IgD-negative memory B cell (primary cell): Measurements from ENCODE around the gene PTCD2. TPM values are rescaled to one million over a fixed set of nuclear protein-coding genes. Genes with fewer than 3 reads are reported as not detected.
"Not testable (repeated sequence)": the region's sequence is repeated elsewhere in the genome, so short reads cannot be mapped to it uniquely, and the experiment has no call there.

ENCODE experiments used
- H3K27ac Mint-ChIP-seq, 3 donors: one replicate each; pipeline ENCODE4 v1.8.0; 2020 to 2022; ENCODE audit warnings: mild to moderate bottlenecking in 3 of 3, mixed read lengths in 3 of 3, moderate library complexity in 1 of 3
- H3K27me3 Mint-ChIP-seq: one replicate; pipeline ENCODE4 v1.8.0; 2021; ENCODE audit warnings: mixed read lengths
- H3K36me3 Mint-ChIP-seq: one replicate; pipeline ENCODE4 v1.8.0; 2020; ENCODE audit warnings: mild to moderate bottlenecking, mixed read lengths
- H3K4me1 Mint-ChIP-seq, 3 donors: one replicate each; pipeline ENCODE4 v1.8.0; 2020 to 2022; ENCODE audit warnings: mixed read lengths in 3 of 3, mild to moderate bottlenecking in 1 of 3
- H3K4me3 Mint-ChIP-seq, 4 donors: one replicate each; pipeline ENCODE4 v1.8.0; 2020 to 2022; ENCODE audit warnings: mild to moderate bottlenecking in 4 of 4, mixed read lengths in 4 of 4, moderate library complexity in 3 of 4
- H3K9me3 Mint-ChIP-seq, 3 donors: one replicate each; pipeline ENCODE4 v1.8.0; 2020 to 2021; ENCODE audit warnings: mixed read lengths in 3 of 3, mild to moderate bottlenecking in 1 of 3
- polyA plus RNA-seq: library from polyadenylated mRNA; unstranded; fragments of 300-500 nt; fragmentation: Illumina TruSeq; gene quantifications from one replicate; pipeline ENCODE4 v1.2.3, GENCODE V29; 2021

Gene PTCD2
- polyA plus RNA-seq, 1 donor from 2014 or later, result 2.4 TPM

DNA sequence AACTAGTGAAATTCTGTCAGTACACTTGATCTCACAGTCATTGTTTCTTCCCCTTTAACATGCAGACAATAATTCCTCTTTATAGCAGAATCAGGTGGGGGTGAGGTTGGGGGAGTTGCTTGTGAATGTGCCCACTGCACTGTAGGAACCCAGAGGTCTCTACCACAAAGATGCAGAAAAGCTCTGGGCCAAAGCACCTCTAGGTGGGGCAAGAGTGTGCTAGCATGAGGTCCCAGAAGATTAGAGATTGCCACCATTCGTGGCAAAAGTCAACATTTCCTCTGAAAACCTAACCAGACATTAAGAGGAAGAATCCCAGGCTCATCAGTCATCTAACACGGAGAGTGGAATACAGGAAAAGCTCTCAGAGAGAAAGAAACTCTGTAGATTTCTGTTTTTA lies 74.5 kb downstream of the PTCD2 start:
- Mint-ChIP-seq H3K9me3 (peaks cover 0 to 3% (median 0%) of the 10 kb centered on the region in 3 donors), H3K27ac (no peak overlapping the region), H3K4me1 (peaks cover 0 to 4% (median 3%) of the 10 kb centered on the region in 3 donors), H3K4me3 (no peak overlapping the region), H3K27me3 (peaks cover 8% of the 10 kb centered on the region), H3K36me3 (no peaks in the 10 kb centered on the region)

DNA sequence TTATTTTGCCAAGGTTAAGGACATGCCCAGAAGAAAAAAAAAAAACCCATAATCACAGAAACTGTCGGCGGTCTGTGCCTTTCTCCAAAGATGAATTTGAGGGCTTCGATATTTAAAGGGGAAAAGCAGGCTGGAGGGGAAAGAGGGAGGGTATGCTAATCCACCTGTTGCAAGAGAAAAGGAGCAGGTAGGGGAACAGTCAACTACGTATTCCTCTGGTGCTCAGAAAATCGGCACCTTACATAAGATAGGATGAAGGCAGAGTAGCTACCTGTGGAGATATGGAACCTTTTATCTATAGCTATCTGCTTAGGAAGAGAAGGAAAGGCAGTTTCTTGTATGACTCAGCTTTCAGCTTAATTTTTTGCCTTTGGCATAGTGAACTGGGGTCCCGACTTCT lies 77.7 kb downstream of the PTCD2 start:
- Mint-ChIP-seq H3K36me3 (no peaks in the 10 kb centered on the region), H3K27ac (no peak overlapping the region), H3K9me3 (peaks cover 4 to 5% (median 5%) of the 10 kb centered on the region in 3 donors), H3K27me3 (peaks cover 2% of the 10 kb centered on the region), H3K4me1 (peaks cover 0 to 4% (median 3%) of the 10 kb centered on the region in 3 donors), H3K4me3 (no peak overlapping the region)

DNA sequence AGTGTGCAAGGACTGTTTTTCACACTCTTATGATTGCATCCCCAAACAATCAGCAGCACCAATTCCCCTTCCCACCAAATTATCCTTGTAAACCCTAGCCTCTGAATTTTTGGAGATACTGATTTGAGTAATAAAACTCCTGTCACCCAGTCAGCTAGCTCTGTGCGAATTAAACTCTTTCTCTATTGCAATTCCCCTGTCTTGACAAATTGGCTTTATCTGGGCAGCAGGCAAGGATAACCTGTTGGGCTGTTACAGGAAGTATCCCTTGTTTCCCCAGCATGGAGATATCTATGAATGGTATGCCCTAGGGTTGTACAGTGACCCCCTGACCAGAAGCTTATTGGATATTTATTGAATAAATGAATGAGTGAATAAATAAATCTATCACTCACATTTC lies 80.8 kb downstream of the PTCD2 start:
- Mint-ChIP-seq H3K9me3 (peaks cover 4 to 5% (median 5%) of the 10 kb centered on the region in 3 donors), H3K36me3 (no peaks in the 10 kb centered on the region), H3K27me3 (peaks cover 9% of the 10 kb centered on the region), H3K4me1 (peaks cover 0 to 4% (median 3%) of the 10 kb centered on the region in 3 donors), H3K27ac (no peak overlapping the region), H3K4me3 (no peak overlapping the region)

- H3K27ac Mint-ChIP-seq, result no peak overlapping the region
- H3K27me3 Mint-ChIP-seq, result peaks cover 9% of the 10 kb centered on the region
- peak overlapping the region in 1 of 4 donors; percentile 9 for H3K4me3 Mint-ChIP-seq
- peaks cover 0 to 4% (median 3%) of the 10 kb centered on the region in 3 donors for H3K4me1 Mint-ChIP-seq
- H3K36me3 Mint-ChIP-seq, result no peaks in the 10 kb centered on the region
- H3K9me3 Mint-ChIP-seq, result peaks cover 4 to 5% (median 5%) of the 10 kb centered on the region in 3 donors
These were observed 82.3 kb downstream of the PTCD2 start for GRCh38 chr5:72402381-72402890.

DNA sequence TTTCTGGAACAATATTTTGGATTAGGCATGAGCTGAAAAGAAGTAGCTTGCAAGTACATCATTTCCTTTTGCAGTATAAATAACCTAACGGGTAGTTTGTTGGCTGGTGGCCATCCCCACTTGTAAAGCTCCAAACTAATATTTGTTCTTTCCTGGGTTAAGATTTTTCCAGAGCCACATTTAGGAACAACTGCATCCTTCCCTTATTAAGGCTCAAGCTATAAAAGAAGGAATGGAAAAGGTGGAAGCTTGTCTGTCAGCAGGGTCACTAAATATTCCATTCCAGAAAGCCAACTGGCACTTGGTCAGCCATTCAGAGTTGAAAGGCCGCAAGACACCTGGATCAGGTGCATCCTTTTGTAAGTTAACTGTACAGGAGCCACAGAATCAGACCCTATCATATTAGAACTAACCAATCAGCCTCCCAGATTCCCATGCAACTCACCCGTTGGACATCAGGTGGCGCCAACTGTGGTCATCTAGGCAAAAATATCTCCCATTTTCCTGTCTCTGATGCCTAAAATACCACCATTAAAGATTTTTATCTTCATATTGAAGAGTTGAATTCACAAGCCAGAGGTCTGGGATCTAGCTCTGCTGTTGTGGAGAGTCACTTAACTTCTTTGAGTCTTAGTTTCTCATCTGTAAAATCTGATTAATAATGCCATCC lies 82.9 kb downstream of the PTCD2 start:
- no peak overlapping the region for H3K4me3 Mint-ChIP-seq
- no peak overlapping the region for H3K27ac Mint-ChIP-seq
- H3K9me3 Mint-ChIP-seq, result peaks cover 4 to 5% (median 5%) of the 10 kb centered on the region in 3 donors
- no peaks in the 10 kb centered on the region for H3K36me3 Mint-ChIP-seq
- peaks cover 0 to 4% (median 3%) of the 10 kb centered on the region in 3 donors for H3K4me1 Mint-ChIP-seq
- H3K27me3 Mint-ChIP-seq, result peaks cover 9% of the 10 kb centered on the region

GRCh38 chr5:72404771-72405170 lies 84.6 kb downstream of the PTCD2 start:
- not testable (repeated sequence) for H3K36me3 Mint-ChIP-seq, H3K9me3 Mint-ChIP-seq, H3K4me3 Mint-ChIP-seq, H3K4me1 Mint-ChIP-seq, H3K27me3 Mint-ChIP-seq
- peak overlapping the region in 1 of 3 donors; percentile 12 for H3K27ac Mint-ChIP-seq

GRCh38 chr5:72407078-72407477 lies 86.9 kb downstream of the PTCD2 start:
- Mint-ChIP-seq H3K36me3 (no peaks in the 10 kb centered on the region), H3K4me3 (no peak overlapping the region), H3K4me1 (no peaks in the 10 kb centered on the region), H3K9me3 (no peaks in the 10 kb centered on the region), H3K27ac (no peak overlapping the region), H3K27me3 (peaks cover 11% of the 10 kb centered on the region)

- Mint-ChIP-seq H3K4me3 (no peak overlapping the region), H3K36me3 (no peaks in the 10 kb centered on the region), H3K4me1 (no peaks in the 10 kb centered on the region), H3K27me3 (peaks cover 11% of the 10 kb centered on the region), H3K27ac (no peak overlapping the region), H3K9me3 (no peaks in the 10 kb centered on the region)
These were observed 87.4 kb downstream of the PTCD2 start for GRCh38 chr5:72407541-72407940.

DNA sequence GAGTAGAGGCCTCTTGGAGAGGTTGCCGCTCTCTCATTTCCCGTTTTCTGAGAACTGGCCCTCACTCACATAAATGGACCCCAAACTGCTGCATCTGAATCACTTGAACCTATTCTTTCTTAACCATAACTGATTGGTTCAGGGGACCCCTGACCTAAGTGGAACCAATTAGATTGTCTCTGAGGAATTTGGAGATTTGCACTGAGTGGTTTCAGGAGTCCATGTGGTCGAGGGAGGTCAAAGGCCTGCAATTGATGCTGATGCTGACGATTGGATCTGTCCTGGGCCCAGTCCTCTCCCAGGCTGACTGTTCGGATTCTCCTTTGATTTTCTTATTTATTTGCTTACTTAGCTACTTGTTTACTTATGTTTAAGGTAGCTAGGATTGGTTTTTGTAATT lies 88.0 kb downstream of the PTCD2 start:
- no peaks in the 10 kb centered on the region for H3K4me1 Mint-ChIP-seq
- no peaks in the 10 kb centered on the region for H3K9me3 Mint-ChIP-seq
- H3K36me3 Mint-ChIP-seq, result no peaks in the 10 kb centered on the region
- peaks cover 11% of the 10 kb centered on the region for H3K27me3 Mint-ChIP-seq
- H3K4me3 Mint-ChIP-seq, result no peak overlapping the region
- H3K27ac Mint-ChIP-seq, result peak overlapping the region in 1 of 3 donors; percentile 10

GRCh38 chr5:72408603-72409002 lies 88.4 kb downstream of the PTCD2 start:
- Mint-ChIP-seq H3K27ac (peak overlapping the region in 1 of 3 donors; percentile 10), H3K36me3 (no peaks in the 10 kb centered on the region), H3K4me1 (no peaks in the 10 kb centered on the region), H3K4me3 (no peak overlapping the region), H3K27me3 (peaks cover 11% of the 10 kb centered on the region), H3K9me3 (no peaks in the 10 kb centered on the region)

DNA sequence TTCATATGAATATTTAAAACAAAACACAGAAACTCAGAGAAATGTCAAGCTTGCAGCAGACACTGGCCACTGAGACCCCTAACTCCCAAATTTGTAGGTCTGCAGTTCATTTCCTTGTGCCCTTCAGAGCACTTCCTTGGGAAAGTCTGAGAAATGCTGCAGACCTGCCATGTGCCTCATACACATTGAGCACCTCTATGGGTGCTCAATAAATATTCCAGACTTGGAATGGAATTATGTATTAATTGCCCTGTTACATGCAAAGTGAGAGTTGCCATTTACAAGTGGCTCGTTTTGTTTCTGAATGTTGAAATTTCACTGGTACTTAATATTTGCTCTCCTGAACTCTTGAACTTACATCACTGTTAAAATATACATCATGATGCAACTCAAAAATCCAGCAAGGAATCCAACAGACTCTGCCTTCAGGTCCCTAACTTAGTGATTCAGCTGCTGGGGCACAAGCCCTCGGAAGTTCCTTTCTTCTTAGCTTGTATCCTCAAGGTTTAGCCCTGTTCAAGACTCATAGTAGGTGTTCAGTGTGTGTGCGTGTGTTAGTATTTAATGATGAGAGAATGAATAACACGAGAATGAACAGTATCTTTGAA lies 90.6 kb downstream of the PTCD2 start:
- H3K9me3 Mint-ChIP-seq, result no peaks in the 10 kb centered on the region
- no peak overlapping the region for H3K27ac Mint-ChIP-seq
- H3K36me3 Mint-ChIP-seq, result no peaks in the 10 kb centered on the region
- H3K4me1 Mint-ChIP-seq, result no peaks in the 10 kb centered on the region
- no peak overlapping the region for H3K4me3 Mint-ChIP-seq
- H3K27me3 Mint-ChIP-seq, result peaks cover 4% of the 10 kb centered on the region

- Mint-ChIP-seq H3K4me1 (no peaks in the 10 kb centered on the region), H3K4me3 (no peak overlapping the region), H3K27me3 (peaks cover 4% of the 10 kb centered on the region), H3K9me3 (no peaks in the 10 kb centered on the region), H3K36me3 (no peaks in the 10 kb centered on the region), H3K27ac (no peak overlapping the region)
These were observed 92.3 kb downstream of the PTCD2 start for GRCh38 chr5:72412283-72413055.

- Mint-ChIP-seq H3K27me3 (peaks cover 2% of the 10 kb centered on the region), H3K27ac (no peak overlapping the region), H3K9me3 (peaks cover 0 to 3% (median 0%) of the 10 kb centered on the region in 3 donors), H3K4me3 (no peak overlapping the region), H3K36me3 (no peaks in the 10 kb centered on the region), H3K4me1 (no peaks in the 10 kb centered on the region)
These were observed 95.6 kb downstream of the PTCD2 start for GRCh38 chr5:72415616-72416325.

GRCh38 chr5:72417333-72418062 lies 97.3 kb downstream of the PTCD2 start:
- Mint-ChIP-seq H3K36me3 (no peaks in the 10 kb centered on the region), H3K27ac (no peak overlapping the region), H3K27me3 (peaks cover 1% of the 10 kb centered on the region), H3K9me3 (peaks cover 0 to 3% (median 0%) of the 10 kb centered on the region in 3 donors), H3K4me1 (no peaks in the 10 kb centered on the region), H3K4me3 (no peak overlapping the region)
